ENCODE results near the gene TECTA.

DNA sequence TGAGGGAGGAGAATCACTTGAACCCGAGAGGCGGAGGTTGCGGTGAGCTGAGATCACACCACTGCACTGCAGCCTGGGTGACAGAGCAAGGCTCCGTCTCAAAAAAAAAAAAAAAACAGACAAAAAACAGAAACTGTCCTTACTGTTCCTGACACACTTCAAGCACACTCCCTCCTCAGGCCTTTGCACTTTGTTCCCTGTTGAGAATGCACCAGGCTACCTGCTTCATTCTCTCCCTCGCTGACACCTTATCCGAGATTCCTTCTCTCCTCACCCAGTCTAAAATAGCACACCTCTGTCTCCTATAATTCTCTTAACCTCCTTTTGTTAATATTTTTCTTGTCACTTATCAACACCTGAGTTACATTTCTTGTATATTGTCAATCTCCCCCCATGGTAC is 32.3 kb upstream of the TECTA start:
- TF ChIP-seq, protein P1, sequence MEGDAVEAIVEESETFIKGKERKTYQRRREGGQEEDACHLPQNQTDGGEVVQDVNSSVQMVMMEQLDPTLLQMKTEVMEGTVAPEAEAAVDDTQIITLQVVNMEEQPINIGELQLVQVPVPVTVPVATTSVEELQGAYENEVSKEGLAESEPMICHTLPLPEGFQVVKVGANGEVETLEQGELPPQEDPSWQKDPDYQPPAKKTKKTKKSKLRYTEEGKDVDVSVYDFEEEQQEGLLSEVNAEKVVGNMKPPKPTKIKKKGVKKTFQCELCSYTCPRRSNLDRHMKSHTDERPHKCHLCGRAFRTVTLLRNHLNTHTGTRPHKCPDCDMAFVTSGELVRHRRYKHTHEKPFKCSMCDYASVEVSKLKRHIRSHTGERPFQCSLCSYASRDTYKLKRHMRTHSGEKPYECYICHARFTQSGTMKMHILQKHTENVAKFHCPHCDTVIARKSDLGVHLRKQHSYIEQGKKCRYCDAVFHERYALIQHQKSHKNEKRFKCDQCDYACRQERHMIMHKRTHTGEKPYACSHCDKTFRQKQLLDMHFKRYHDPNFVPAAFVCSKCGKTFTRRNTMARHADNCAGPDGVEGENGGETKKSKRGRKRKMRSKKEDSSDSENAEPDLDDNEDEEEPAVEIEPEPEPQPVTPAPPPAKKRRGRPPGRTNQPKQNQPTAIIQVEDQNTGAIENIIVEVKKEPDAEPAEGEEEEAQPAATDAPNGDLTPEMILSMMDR (IDR thresholded peaks at IDR 0.05; ENCODE audit: poor library complexity): no peak
- no peak for TF ChIP-seq EZH2phosphoT487 (IDR thresholded peaks at IDR 0.05; ENCODE audit: low read depth, severe bottlenecking, unreplicated experiment)
